Measurements from ENCODE around the gene LRP2. TPM values are rescaled to one million over a fixed set of nuclear protein-coding genes. Genes with fewer than 3 reads are reported as not detected.
"Not testable (repeated sequence)": the region's sequence is repeated elsewhere in the genome, so short reads cannot be mapped to it uniquely, and the experiment has no call there.

LRP2 gene
- total RNA-seq = 0.20 TPM in 1 of 2 replicates, not detected in the other

DNA sequence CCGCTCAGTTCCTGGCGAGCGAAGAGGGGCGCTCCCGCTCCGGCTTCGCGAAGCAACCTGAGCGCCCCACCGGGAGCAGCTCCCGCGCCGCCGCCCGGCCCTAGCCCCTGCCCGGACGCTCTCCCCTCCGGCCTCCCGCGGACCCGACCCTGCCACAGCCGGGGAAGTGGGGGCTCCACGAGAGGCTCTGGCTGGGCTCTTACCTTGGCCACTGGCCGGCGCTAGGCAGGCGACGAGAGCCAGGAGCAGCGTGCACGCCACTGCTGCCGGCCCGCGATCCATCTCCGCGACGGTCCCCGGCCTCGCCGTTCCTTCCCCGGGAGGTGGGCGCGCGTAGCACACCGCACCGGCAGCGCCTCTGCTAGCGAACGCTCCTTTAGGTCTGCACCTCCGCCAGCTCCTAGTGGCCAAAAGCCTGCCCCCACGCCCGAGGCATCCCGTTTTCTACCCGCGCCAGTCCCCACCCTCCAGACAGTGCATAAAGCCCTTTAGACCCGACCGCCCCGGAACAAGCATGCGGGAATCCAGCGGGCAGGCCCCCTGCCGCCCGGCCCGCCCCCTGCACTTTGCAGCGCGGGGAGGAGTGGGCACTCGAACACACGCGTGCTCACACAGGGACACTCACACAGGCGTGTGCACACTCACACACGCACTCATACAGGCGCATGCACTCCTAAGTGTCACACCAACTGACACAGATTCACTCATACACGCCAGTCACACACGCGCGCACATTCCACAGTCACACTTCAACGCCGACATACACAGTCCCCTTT lies at the start of gene LRP2:
TSS of gene LRP2 (minus strand) at position 417 of the 776 bp plus-strand sequence. CDS start at position 282, 135 bp downstream.
- DNase-seq (ENCODE audit: low read depth) = no peak

- DNase-seq (ENCODE audit: low read depth) = no peak
Measured at GRCh38 chr2:169406891-169407290, 44.6 kb upstream of the LRP2 start.

- not testable (repeated sequence) for DNase-seq (ENCODE audit: low read depth)
Measured at GRCh38 chr2:169399491-169399890, 37.2 kb upstream of the LRP2 start.

GRCh38 chr2:169397697-169398096 lies 35.4 kb upstream of the LRP2 start:
- DNase-seq (ENCODE audit: low read depth) = peak; percentile 22

DNA sequence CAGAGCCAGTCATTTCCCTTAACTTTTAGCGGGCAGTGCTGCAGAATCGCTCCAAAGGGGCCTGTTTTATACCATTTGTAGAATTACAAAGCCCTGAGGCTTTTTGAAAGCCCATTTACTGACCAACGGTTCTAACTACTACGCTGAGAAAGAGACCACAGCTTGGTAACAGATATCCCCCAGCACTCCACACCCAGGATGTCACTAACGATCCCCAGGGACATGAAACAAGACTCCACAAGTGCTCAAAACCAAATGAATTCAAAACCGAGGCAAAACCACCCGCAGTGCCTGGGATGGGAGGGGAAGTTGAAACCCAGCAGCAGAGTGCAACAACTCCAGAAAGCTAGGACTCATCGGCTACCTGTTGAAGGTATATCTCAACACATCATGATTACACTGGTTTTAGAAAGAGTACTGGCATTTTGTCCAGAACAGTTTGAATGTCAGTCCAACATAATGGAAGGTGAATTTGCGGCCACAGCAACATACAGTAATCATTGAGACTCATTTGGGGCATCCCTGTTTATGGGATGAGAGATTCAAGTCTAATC lies 33.6 kb upstream of the LRP2 start:
- DNase-seq (ENCODE audit: low read depth) = no peak

DNA sequence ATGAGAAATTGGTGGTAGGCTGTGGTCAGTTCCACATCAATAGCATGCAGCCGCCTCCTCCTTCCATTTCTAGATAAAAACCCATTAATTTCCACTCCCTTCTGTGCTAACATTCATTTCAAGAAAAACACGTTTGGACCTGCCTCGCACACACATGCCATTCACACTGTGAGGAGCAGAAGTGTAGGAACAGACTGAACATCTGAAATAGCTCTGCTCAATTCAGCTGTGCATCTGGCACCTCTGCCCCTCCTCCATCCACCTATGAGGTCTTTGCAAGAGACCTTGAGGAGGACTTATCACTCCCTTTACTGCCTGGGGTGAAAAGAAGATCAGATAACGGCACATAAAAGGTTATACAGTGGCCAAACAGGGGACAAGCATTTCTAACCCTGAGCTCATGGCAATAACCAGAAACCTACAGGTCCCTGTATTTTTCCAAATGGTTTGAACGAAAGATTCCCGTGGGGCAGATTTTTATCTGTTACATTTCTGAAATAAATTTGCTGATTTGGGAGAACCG lies 30.8 kb upstream of the LRP2 start:
- DNase-seq (ENCODE audit: low read depth) = no peak

- no peak for DNase-seq (ENCODE audit: low read depth)
Measured at GRCh38 chr2:169391236-169391635, 28.9 kb upstream of the LRP2 start.

GRCh38 chr2:169388161-169388560 lies 25.8 kb upstream of the LRP2 start:
- DNase-seq (ENCODE audit: low read depth) = no peak

- DNase-seq (ENCODE audit: low read depth) = peak; percentile 24
Measured at GRCh38 chr2:169386722-169387121, 24.4 kb upstream of the LRP2 start.

- no peak for DNase-seq (ENCODE audit: low read depth)
Measured at GRCh38 chr2:169384816-169385215, 22.5 kb upstream of the LRP2 start.

DNA sequence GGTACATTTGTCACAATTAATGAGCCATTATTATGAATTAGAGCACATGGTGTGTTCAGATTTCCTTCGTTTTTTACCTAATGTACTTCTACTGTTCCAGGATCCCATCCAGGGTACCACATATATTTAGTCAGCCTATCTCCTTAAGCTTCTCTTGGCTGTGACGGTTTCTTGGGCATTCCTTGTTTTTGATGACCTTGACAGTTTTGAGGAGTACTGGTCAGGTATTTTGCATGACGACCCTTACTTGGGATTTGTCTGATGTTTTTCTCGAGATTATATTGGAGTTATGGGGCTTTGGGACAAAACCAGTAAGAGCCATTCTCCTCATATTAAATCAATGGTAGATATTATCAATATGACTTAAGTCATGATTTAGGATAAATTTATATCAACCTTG lies 10.2 kb upstream of the LRP2 start:
- DNase-seq (ENCODE audit: low read depth) = no peak

DNA sequence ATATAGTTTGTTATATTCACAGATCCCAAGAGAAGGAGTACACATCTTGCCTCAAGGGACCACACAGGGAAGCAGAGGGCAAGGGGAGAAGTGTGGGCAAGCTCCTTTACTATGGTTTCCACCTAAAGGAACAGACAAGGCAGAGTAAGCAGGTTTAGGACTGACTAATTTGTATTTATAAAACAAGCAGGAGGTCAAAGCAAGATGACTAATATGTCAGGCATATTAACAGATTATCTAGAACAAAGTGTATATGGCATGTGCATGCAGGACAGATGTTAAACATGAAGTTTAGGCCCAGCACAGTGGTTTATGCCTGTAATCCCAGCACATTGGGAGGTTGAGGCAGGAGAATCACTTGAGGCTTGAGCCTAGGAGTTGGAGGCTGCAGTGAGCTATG lies 3.7 kb upstream of the LRP2 start:
- DNase-seq (ENCODE audit: low read depth) = peak; percentile 33

DNA sequence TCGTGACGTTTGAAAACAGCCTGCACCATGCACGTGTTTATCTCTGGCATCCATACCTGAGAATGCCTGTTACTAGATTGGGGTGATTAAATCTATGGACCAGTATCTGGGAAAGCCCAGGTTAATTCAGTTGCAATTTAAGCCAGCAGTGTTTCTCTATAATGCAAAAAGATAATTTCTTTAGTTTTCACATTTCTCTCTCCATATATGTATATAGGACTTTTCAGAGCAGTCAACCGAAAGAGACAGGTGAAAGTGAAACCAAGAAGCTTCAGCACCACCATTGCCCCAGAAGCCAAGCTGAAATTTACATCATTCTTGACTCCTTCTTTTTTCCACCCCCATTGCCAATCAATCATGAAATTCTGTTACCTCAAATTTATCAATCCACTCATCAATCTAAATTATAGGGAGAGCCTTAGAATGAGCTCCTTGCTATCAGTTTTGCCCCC lies 2.7 kb upstream of the LRP2 start:
- DNase-seq (ENCODE audit: low read depth) = no peak

GRCh38 chr2:169363560-169364150 lies 1.3 kb upstream of the LRP2 start:
- no peak for DNase-seq (ENCODE audit: low read depth)

- DNase-seq (ENCODE audit: low read depth) = no peak
Measured at GRCh38 chr2:169362894-169363559, 693 bp upstream of the LRP2 start.

- DNase-seq (ENCODE audit: low read depth) = no peak
Measured at GRCh38 chr2:169361706-169362117, 622 bp downstream of the LRP2 start.

- DNase-seq (ENCODE audit: low read depth) = no peak
Measured at GRCh38 chr2:169360984-169361705, 1.2 kb downstream of the LRP2 start.

GRCh38 chr2:169358016-169358415 lies 4.3 kb downstream of the LRP2 start:
- DNase-seq (ENCODE audit: low read depth) = no peak

DNA sequence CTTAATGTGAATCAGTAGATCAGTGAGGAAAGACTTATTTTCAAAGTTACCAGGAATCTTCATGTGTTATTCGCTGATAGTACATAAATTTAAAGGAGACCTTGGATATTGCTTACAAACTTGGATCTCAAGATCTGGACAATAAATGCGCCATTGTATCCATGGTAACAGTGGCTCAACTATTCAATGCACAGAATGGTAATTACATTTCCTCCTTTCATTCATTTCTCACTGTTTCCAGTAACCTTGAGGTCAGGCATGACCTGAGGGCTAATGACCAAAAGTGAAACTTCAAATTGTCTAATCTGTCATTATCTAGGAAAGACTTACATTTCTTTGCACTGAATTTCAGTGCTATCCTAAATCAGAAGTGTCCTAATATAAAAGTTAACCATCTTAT lies 8.1 kb downstream of the LRP2 start:
- no peak for DNase-seq (ENCODE audit: low read depth)

- no peak for DNase-seq (ENCODE audit: low read depth)
Measured at GRCh38 chr2:169351725-169352124, 10.6 kb downstream of the LRP2 start.

- DNase-seq (ENCODE audit: low read depth) = no peak
Measured at GRCh38 chr2:169349535-169349934, 12.8 kb downstream of the LRP2 start.
